HCT116 (cell line): Measurements from ENCODE around the gene VPS33B. TPM values are rescaled to one million over a fixed set of nuclear protein-coding genes. Genes with fewer than 3 reads are reported as not detected.

Experiments used
- ATAC-seq: fragments of 200-7000 bp; cut with Tn5 transposase; 2 replicates; pipeline ENCODE4 v1.9.1; 2020; ENCODE audit warnings: mild to moderate bottlenecking, moderate library complexity
- BruUV-seq: library from RNA; stranded (reverse); fragments of 400-500 nt; replicated peaks from 2 replicates; lab custom pipeline; 2021; lab: Mats Ljungman, UMichigan
- CTCF ChIA-PET: fragments of 300-600 bp; sonication (Branson Sonifier 250); formaldehyde crosslinking; loops from one replicate; lab custom pipeline; 2021; ENCODE audit warnings: antibody characterized with exemption; lab: Charles Lee
- POLR2A ChIA-PET: fragments of 300-600, 350-600 bp; sonication (Branson Sonifier 250); formaldehyde crosslinking; loops from one replicate; lab custom pipeline; 2021; ENCODE audit warnings: antibody characterized with exemption; lab: Charles Lee
- RAD21 ChIA-PET, 2 experiments: fragments of 300-600 bp; sonication (Branson Sonifier 250); formaldehyde crosslinking; loops; one replicate each; lab custom pipeline; 2023; ENCODE audit warnings: low total read pairs in 2 of 2; ENCODE audit not compliant: uncharacterized antibody in 2 of 2, unreplicated experiment in 2 of 2, low non-redundant PET in 1 of 2; lab: Charles Lee
- DNase-seq: peaks from one replicate; pipeline ENCODE4 v3.0.0-alpha.2; 2010; ENCODE audit warnings: low read depth, low spot score
- H2AFZ ChIP-seq: fragments of 200-600 bp; shearing (Covaris generic), sonication (generic); 2 replicates; pipeline ENCODE4 v1.6.1; 2017; ENCODE audit warnings: low read depth, mixed run types, mixed read lengths, antibody characterized with exemption, low read length; ENCODE audit not compliant: poor library complexity, severe bottlenecking
- H3K27ac ChIP-seq: 2 replicates; pipeline ENCODE4 v1.5.1; 2012; ENCODE audit warnings: low read depth, low read length
- H3K27me3 ChIP-seq: fragments of 200-600 bp; sonication (generic); 2 replicates; pipeline ENCODE4 v1.6.1; 2016; ENCODE audit warnings: mixed run types, low read length, mixed read lengths; ENCODE audit not compliant: insufficient read depth
- H3K36me3 ChIP-seq, 2 experiments: fragments of 200-500 bp in 1 of 2; fragments of 200-600 bp in 1 of 2; sonication (Bioruptor generic) in 1 of 2; sonication (generic) in 1 of 2; 2 replicates each; pipeline versions ENCODE4 v1.5.1 to v1.6.1; 2014 to 2016; ENCODE audit warnings: low read length in 2 of 2, inconsistent platforms in 1 of 2, mixed read lengths in 1 of 2, mixed run types in 1 of 2; ENCODE audit not compliant: insufficient read depth in 2 of 2, control insufficient read depth in 1 of 2
- H3K4me1 ChIP-seq, 2 experiments: fragments of 200-600 bp in 1 of 2; sonication (generic) in 1 of 2; 2 replicates each; pipeline versions ENCODE4 v1.5.1 to v1.6.1; 2012 to 2017; ENCODE audit warnings: low read length in 2 of 2, inconsistent platforms in 1 of 2, mild to moderate bottlenecking in 1 of 2, mixed read lengths in 1 of 2, mixed run types in 1 of 2, moderate library complexity in 1 of 2; ENCODE audit not compliant: insufficient read depth in 2 of 2, control insufficient read depth in 1 of 2
- H3K4me2 ChIP-seq: fragments of 200-600 bp; sonication (generic); 2 replicates; pipeline ENCODE4 v1.6.1; 2017; ENCODE audit warnings: mixed run types, low read length, mixed read lengths
- H3K4me3 ChIP-seq, 2 experiments: fragments of 200-600 bp in 1 of 2; sonication (generic) in 1 of 2; replicated peaks in 1 of 2; 2 replicates each; pipeline ENCODE4 v1.5.1; 2011 to 2016; ENCODE audit warnings: low read length in 2 of 2, control low read depth in 1 of 2, low read depth in 1 of 2, mild to moderate bottlenecking in 1 of 2, mixed read lengths in 1 of 2, mixed run types in 1 of 2
- H3K79me2 ChIP-seq: fragments of 200-600 bp; sonication (generic); 2 replicates; pipeline ENCODE4 v1.6.1; 2017; ENCODE audit warnings: mild to moderate bottlenecking, mixed run types, low read length, moderate library complexity, mixed read lengths; ENCODE audit not compliant: insufficient read depth
- H3K9ac ChIP-seq: fragments of 200-600 bp; sonication (generic); 2 replicates; pipeline ENCODE4 v1.6.1; 2016; ENCODE audit warnings: low read length, mixed read lengths
- H3K9me2 ChIP-seq: fragments of 200-600 bp; sonication (generic), shearing (Covaris generic); 2 replicates; pipeline ENCODE4 v1.6.1; 2017; ENCODE audit warnings: mixed run types, mild to moderate bottlenecking, moderate library complexity; ENCODE audit not compliant: insufficient read depth
- H3K9me3 ChIP-seq, 2 experiments: fragments of 200-500 bp in 1 of 2; fragments of 200-600 bp in 1 of 2; sonication (Bioruptor generic) in 1 of 2; sonication (generic) in 1 of 2; 2 replicates each; pipeline ENCODE4 v1.6.1; 2014 to 2017; ENCODE audit warnings: low read length in 2 of 2, mixed read lengths in 2 of 2, inconsistent platforms in 1 of 2, low read depth in 1 of 2, mild to moderate bottlenecking in 1 of 2, mixed run types in 1 of 2, moderate library complexity in 1 of 2; ENCODE audit not compliant: control insufficient read depth in 1 of 2, insufficient read depth in 1 of 2
- H4K20me1 ChIP-seq: fragments of 200-600 bp; sonication (generic), shearing (Covaris generic); 2 replicates; pipeline ENCODE4 v1.6.1; 2017; ENCODE audit warnings: mixed run types, mild to moderate bottlenecking, moderate library complexity; ENCODE audit not compliant: insufficient read depth
- CBX3 ChIP-seq: IDR thresholded peaks from 2 replicates; pipeline ENCODE4 v1.6.1; 2012; ENCODE audit warnings: low read depth
- EZH2phosphoT487 ChIP-seq: fragments of 200-600 bp; IDR thresholded peaks from 2 replicates; pipeline ENCODE4 v1.6.1; 2018; ENCODE audit warnings: antibody characterized with exemption, borderline replicate concordance
- FOSL1 ChIP-seq: IDR thresholded peaks from 2 replicates; pipeline ENCODE4 v1.6.1; 2012; ENCODE audit warnings: low read depth
- POLR2A ChIP-seq: IDR thresholded peaks from 2 replicates; pipeline ENCODE4 v1.7.0; 2011; ENCODE audit warnings: borderline replicate concordance; ENCODE audit not compliant: insufficient read depth, insufficient read length; ENCODE audit errors: extremely low read depth
- ZFX ChIP-seq: fragments of 450-650 bp; IDR thresholded peaks from 2 replicates; pipeline ENCODE4 v1.6.1; 2017
- ZNF274 ChIP-seq: fragments of 200-500 bp; sonication (Bioruptor generic); IDR thresholded peaks from 2 replicates; pipeline ENCODE4 v1.6.1; 2014; ENCODE audit warnings: mild to moderate bottlenecking, low read depth, low read length, inconsistent platforms
- intact Hi-C: fragments of 100-400 bp; cut with micrococcal nuclease; formaldehyde crosslinking; loops from 2 replicates; pipeline ENCODE4 v1.10.0; 2022
- total RNA-seq: library from RNA; stranded (reverse); gene quantifications from one replicate; pipeline ENCODE4 v1.2.1, GENCODE V29; 2021; ENCODE audit not compliant: unreplicated experiment
- TF ChIP-seq, protein P1 (sequence below): IDR thresholded peaks from 2 replicates; pipeline ENCODE4 v1.6.1; 2012
- TF ChIP-seq, protein P2 (sequence below), 3 experiments: fragments of 200-600 bp in 1 of 3; sonication (generic) in 1 of 3; IDR thresholded peaks in 2 of 3; conservative IDR thresholded peaks in 1 of 3; 2 replicates each; pipeline ENCODE4 v1.5.1; 2012 to 2017; ENCODE audit warnings: low read depth in 2 of 3, low read length in 2 of 3, antibody characterized with exemption in 1 of 3, borderline replicate concordance in 1 of 3, control low read depth in 1 of 3, mild to moderate bottlenecking in 1 of 3, mixed read lengths in 1 of 3, mixed run types in 1 of 3, moderate library complexity in 1 of 3; ENCODE audit not compliant: insufficient read depth in 1 of 3

The VPS33B gene
- total RNA-seq, 1 experiment from 2014 or later, result 23.1 TPM

DNA sequence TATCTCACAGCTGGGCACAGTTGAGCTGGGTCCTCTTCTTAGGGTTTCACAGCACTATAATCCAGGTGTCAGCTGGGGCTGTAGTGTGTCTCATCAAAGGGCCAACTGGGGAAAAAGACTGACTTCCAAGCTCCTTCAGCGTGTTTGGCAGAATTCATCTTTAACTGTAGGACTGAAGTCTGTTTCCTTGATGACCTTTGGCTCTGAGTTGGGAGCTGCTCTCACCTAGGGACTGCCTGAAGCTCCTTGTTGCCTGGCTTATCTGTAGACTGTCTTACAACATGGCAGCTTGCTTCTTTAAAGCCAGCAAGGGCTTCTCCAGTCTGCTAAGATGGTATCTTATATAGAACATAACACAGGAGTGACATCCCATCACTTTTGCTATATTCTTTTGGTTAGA is 5.3 kb upstream of the VPS33B start:
- Histone ChIP-seq H3K4me3 (no peak overlapping the region), H3K27ac (no peak overlapping the region), H3K27me3 (no peaks in the 10 kb centered on the region), H3K36me3 (no peaks in the 10 kb centered on the region), H3K4me1 (peaks cover 4 to 10% of the 10 kb centered on the region in 2 experiments; a peak in 2 of 4 replicates), H3K4me2 (no peak overlapping the region), H3K79me2 (no peaks in the 10 kb centered on the region), H3K9ac (no peak overlapping the region), H4K20me1 (no peaks in the 10 kb centered on the region), H3K9me3 (no peaks in the 10 kb centered on the region), H2AFZ (no peak overlapping the region), H3K9me2 (no peaks in the 10 kb centered on the region)
- intact Hi-C loops, result no loop called here
- ATAC-seq (no peak), DNase-seq (no peak)
- BruUV-seq, result no TSS peak
- ChIA-PET POLR2A (no interaction called here), RAD21 (no interaction called here), CTCF (no interaction called here)
- TF ChIP-seq, protein P1, sequence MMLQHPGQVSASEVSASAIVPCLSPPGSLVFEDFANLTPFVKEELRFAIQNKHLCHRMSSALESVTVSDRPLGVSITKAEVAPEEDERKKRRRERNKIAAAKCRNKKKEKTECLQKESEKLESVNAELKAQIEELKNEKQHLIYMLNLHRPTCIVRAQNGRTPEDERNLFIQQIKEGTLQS, result no peak
- TF ChIP-seq EZH2phosphoT487, result no peak
- TF ChIP-seq POLR2A, result no peak
- no peak for TF ChIP-seq CBX3
- no peak for TF ChIP-seq FOSL1
- TF ChIP-seq, protein P2, sequence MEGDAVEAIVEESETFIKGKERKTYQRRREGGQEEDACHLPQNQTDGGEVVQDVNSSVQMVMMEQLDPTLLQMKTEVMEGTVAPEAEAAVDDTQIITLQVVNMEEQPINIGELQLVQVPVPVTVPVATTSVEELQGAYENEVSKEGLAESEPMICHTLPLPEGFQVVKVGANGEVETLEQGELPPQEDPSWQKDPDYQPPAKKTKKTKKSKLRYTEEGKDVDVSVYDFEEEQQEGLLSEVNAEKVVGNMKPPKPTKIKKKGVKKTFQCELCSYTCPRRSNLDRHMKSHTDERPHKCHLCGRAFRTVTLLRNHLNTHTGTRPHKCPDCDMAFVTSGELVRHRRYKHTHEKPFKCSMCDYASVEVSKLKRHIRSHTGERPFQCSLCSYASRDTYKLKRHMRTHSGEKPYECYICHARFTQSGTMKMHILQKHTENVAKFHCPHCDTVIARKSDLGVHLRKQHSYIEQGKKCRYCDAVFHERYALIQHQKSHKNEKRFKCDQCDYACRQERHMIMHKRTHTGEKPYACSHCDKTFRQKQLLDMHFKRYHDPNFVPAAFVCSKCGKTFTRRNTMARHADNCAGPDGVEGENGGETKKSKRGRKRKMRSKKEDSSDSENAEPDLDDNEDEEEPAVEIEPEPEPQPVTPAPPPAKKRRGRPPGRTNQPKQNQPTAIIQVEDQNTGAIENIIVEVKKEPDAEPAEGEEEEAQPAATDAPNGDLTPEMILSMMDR (IDR thresholded peaks at IDR 0.05 in 2 of 3, conservative IDR thresholded peaks at IDR 0.05 in 1 of 3; ENCODE audit: borderline replicate concordance in 1 of 3, insufficient read depth in 1 of 3, low read depth in 2 of 3, low read length in 2 of 3), result no peak

DNA sequence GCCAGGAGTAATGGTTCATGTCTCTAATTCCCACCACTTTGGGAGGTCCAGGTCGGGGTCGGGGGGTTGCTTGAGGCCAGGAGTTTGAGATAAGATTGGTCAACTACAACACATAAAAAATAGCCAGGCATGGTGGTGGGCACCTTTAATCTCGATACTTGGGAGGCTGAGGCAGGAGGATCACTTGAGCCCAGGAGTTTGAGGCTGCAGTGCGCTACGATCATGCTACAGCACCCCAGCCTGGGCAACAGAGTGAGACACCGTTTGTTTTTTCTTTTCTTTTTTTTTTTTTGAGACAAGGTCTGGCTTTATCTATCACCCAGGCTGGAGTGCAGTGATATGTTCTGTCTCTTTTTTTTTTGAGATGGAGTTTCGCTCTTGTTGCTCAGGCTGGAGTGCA is 1.3 kb upstream of the VPS33B start:
- no peak for ATAC-seq
- Histone ChIP-seq H3K4me2 (peak overlapping the region; percentile 82; the same call in 1 of the 2 replicates), H3K9me3 (no peaks in the 10 kb centered on the region), H3K4me3 (no peak overlapping the region), H2AFZ (no peak overlapping the region), H3K4me1 (peaks cover 4 to 21% of the 10 kb centered on the region in 2 experiments; a peak in 3 of 4 replicates), H3K79me2 (peaks cover 30% of the 10 kb centered on the region), H3K27ac (no peak overlapping the region), H3K9me2 (no peaks in the 10 kb centered on the region), H4K20me1 (no peaks in the 10 kb centered on the region), H3K27me3 (no peaks in the 10 kb centered on the region), H3K9ac (no peak overlapping the region), H3K36me3 (no peaks in the 10 kb centered on the region)
- TF ChIP-seq ZNF274 (no peak), EZH2phosphoT487 (no peak), ZFX (no peak), CBX3 (no peak)
- no TSS peak for BruUV-seq
- ChIA-PET RAD21 (no interaction called here), POLR2A (no interaction called here), CTCF (interaction anchor here (0.7 to 4.1 kb wide), 2 partner anchors 10 to 178 kb away, joined by 3 to 21 read pairs; no protein-coding TSS in a partner anchor)
- DNase-seq, result no peak
- intact Hi-C loops, result no loop called here
